Stimulated activated naive B cell treated with anti-CD40 and anti-IgM and Interleukin-4, amounts not matched to agents 10 μg/mL and 1 μg/mL and 100 μg/mL, for 72 hours (primary cell): ENCODE measurements around the gene S100A1.

Experiments used
- ATAC-seq, 2 donors: fragments of 150-1000 bp; cut with Tn5 transposase; replicated peaks; 2 replicates each; pipeline ENCODE4 v1.10.0; 2021; ENCODE audit warnings: moderate library complexity in 1 of 2
- DNase-seq: peaks from one replicate; pipeline ENCODE4 v3.0.0; 2021
- H3K27ac Mint-ChIP-seq: one replicate; pipeline ENCODE4 v1.8.0; 2022; ENCODE audit warnings: mild to moderate bottlenecking, mixed read lengths
- H3K27me3 Mint-ChIP-seq, 2 donors: one replicate each; pipeline ENCODE4 v1.8.0; 2022; ENCODE audit warnings: mixed read lengths in 2 of 2
- H3K36me3 Mint-ChIP-seq, 2 donors: one replicate each; pipeline ENCODE4 v1.8.0; 2022; ENCODE audit warnings: mixed read lengths in 2 of 2, mild to moderate bottlenecking in 1 of 2
- H3K4me1 Mint-ChIP-seq, 2 donors: one replicate each; pipeline ENCODE4 v1.8.0; 2022; ENCODE audit warnings: mixed read lengths in 2 of 2, mild to moderate bottlenecking in 1 of 2
- H3K4me3 Mint-ChIP-seq, 2 donors: one replicate each; pipeline ENCODE4 v1.8.0; 2022; ENCODE audit warnings: mild to moderate bottlenecking in 2 of 2, mixed read lengths in 2 of 2, moderate library complexity in 1 of 2
- H3K9me3 Mint-ChIP-seq, 2 donors: one replicate each; pipeline ENCODE4 v1.8.0; 2022; ENCODE audit warnings: mixed read lengths in 2 of 2, mild to moderate bottlenecking in 1 of 2

Gene S100A1

DNA sequence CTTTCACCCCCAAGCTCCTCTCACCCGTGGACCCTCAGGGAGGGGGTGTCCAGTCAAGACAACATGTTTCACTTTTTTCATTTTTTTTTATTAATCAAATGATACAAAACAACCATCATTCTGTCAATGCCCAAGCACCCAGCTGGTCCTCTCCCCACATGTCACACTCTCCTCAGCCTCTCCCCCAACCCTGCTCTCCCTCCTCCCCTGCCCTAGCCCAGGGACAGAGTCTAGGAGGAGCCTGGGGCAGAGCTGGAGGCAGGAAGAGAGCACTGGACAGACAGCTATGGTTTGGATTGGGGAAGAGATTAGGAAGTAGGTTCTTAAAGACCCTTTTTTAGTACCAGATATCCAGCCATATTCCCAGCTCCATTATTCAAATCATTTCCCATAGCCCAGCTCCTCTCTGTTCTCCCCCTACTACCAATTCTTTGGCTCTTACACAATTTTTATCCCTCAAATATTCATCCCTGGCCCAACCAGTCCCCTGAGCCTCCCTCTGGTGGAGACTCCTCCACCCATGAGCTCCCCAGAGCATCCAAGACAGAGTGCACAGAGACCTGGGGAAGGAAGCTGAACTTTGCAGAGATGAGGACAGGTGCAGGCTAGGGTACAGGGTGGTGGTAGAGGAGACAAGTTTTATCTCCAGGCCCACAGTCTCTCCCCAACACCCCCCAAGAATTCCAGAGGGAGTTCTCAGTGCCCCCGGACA is 13.9 kb upstream of the S100A1 start:
- Mint-ChIP-seq H3K27ac (no peak overlapping the region), H3K4me1 (peaks cover 21 to 31% of the 10 kb centered on the region in 2 donors), H3K9me3 (no peaks in the 10 kb centered on the region), H3K4me3 (no peak overlapping the region), H3K36me3 (peaks cover 0 to 3% of the 10 kb centered on the region in 2 donors), H3K27me3 (peaks cover 0 to 5% of the 10 kb centered on the region in 2 donors)
- DNase-seq (no peak), ATAC-seq (no peak)

DNA sequence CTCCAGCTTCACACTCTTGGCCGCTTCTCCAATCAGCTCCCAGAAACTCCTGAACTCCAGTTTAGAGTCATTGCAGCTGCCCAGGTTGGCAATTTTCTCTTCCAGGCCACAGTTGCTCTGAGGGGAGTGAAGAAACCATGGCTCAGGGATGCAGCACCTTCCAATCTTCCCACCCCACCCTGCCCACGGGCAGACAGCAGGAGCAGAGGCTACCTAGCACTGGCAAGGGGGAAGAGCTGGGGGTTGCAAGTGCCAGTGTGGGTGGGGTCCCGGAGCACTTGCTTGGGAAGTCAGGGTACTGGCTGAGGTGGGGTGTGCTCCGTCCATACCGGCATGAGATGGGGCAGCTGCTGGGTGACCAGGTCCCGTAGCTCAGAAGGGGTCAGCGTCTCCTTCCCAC is 13.3 kb upstream of the S100A1 start:
- peaks cover 21 to 31% of the 10 kb centered on the region in 2 donors for H3K4me1 Mint-ChIP-seq
- no peaks in the 10 kb centered on the region for H3K9me3 Mint-ChIP-seq
- no peak overlapping the region for H3K4me3 Mint-ChIP-seq
- H3K27me3 Mint-ChIP-seq, result peaks cover 0 to 5% of the 10 kb centered on the region in 2 donors
- no peak for ATAC-seq
- DNase-seq, result no peak
- no peak overlapping the region for H3K27ac Mint-ChIP-seq
- peaks cover 0 to 3% of the 10 kb centered on the region in 2 donors for H3K36me3 Mint-ChIP-seq

DNA sequence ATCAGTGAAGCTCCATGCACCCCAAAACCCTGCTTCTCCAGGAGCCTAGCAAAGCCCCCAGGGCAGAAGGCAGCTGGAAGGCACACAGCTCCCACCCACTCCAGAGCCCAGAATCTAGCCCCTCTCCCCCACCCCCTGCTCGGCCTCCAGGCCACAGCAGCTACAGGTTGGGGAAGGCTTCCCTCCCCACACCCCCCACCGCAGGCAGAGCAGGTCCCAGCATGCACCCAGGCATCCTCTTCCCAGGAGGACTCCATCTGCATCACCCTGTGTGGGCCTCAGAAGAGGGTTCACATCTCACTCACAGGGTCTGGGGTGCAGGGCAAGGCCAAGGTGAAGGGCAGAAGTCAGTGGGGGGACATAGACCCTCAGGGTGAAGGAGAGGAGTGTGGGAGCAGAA is 12.8 kb upstream of the S100A1 start:
- Mint-ChIP-seq H3K4me3 (no peak overlapping the region), H3K9me3 (no peaks in the 10 kb centered on the region), H3K4me1 (peaks cover 21 to 31% of the 10 kb centered on the region in 2 donors), H3K36me3 (peaks cover 0 to 3% of the 10 kb centered on the region in 2 donors), H3K27ac (no peak overlapping the region), H3K27me3 (peaks cover 0 to 5% of the 10 kb centered on the region in 2 donors)
- DNase-seq (no peak), ATAC-seq (no peak)

DNA sequence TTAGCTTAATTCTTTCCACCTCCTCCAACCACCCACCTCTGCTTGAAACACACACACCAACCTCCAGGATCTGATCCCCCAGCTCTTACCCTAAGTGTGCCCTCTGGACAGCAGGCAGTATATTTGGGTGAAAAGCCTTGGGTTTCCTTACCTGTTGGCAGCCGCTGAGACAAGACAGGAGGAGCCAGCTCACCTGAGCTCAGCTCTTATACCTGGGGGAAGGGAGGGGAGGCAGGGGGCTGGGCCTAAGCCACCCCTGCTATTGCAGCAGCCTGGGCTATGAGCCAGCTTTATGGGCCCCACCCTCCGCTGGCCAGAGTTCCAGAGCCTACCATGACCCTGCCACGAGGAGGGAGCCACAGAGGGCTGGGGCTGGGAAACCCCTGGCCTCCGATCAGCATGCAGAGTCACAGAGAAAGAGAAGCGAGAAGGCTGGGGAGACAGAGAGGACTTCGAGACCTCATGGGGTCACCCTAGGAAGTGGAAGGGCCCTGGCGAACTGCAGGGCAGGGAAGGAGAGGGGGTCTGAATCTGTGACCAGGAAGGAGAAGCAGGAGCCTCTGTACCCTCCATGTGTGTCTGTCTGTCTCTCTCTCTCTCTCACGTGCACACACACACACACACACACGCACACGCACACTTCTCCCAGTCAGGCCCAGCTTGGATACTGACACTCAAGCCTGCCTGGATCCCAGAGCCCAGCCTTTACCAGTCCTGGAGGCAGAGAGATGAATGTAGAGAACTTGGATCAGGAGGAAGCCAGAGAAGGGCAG is 11.9 kb upstream of the S100A1 start, which contains the start of gene S100A14:
Gene S100A14 (minus strand): TSS at position 182 of the 773 bp plus-strand sequence. CDS start 467 bp downstream, outside the sequence.
- H3K36me3 Mint-ChIP-seq, result peaks cover 0 to 3% of the 10 kb centered on the region in 2 donors
- peaks cover 0 to 5% of the 10 kb centered on the region in 2 donors for H3K27me3 Mint-ChIP-seq
- H3K4me1 Mint-ChIP-seq, result peaks cover 19 to 31% of the 10 kb centered on the region in 2 donors
- DNase-seq, result no peak
- no peaks in the 10 kb centered on the region for H3K9me3 Mint-ChIP-seq
- peak within 1 kb of the TSS; percentile 74 for H3K27ac Mint-ChIP-seq
- ATAC-seq, result peak; percentile 37 to 53
- no peak within 1 kb of the TSS for H3K4me3 Mint-ChIP-seq

DNA sequence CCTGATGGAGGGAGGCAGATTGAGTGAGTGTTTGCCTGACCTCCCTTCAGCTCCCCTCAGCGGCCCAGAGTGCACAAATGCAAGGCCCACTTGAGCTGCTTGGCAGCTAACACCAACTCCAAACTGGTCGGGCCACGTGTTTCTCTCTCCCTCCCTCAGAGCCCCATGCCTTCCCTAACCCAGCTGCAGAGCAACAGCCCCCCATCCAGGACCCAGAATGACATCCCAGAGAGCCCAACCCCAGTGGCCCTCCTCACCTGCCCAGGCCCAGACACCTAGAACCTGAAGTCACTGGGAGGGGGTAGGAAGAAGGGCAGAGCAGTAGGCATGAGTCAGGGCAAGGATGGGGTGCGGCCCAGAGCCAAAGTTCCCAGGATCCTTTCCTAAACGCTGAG is 11.3 kb upstream of the S100A1 start:
- DNase-seq (no peak), ATAC-seq (no peak)
- no peaks in the 10 kb centered on the region for H3K9me3 Mint-ChIP-seq
- H3K4me3 Mint-ChIP-seq, result no peak overlapping the region
- H3K27ac Mint-ChIP-seq, result peak overlapping the region; percentile 74
- H3K27me3 Mint-ChIP-seq, result peaks cover 0 to 5% of the 10 kb centered on the region in 2 donors
- peaks cover 19 to 31% of the 10 kb centered on the region in 2 donors for H3K4me1 Mint-ChIP-seq
- H3K36me3 Mint-ChIP-seq, result peaks cover 0 to 3% of the 10 kb centered on the region in 2 donors

DNA sequence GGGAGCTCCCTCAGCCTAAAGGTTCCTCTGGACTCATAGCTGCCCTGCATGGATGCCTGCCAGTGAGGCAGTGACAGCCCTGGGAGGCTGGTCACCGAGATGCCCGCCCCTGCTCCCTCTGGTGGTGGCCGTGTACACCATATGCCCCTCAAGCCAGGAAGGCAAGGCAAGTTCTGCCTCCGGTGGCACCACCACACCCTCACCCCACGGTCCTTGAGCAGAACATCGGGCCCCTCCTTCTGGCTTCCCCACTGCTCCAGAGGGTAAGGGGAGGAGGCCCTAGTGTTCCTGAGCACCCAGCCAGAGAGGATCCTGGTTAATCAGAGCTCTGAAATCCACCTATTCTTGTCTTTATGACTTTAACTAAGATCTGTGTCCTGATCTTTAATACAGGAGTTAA is 10.6 kb upstream of the S100A1 start:
- no peak overlapping the region for H3K4me3 Mint-ChIP-seq
- H3K36me3 Mint-ChIP-seq, result peaks cover 0 to 3% of the 10 kb centered on the region in 2 donors
- H3K27ac Mint-ChIP-seq, result peak overlapping the region; percentile 74
- DNase-seq (peak; percentile 50), ATAC-seq (peak; percentile 91 to 94)
- H3K4me1 Mint-ChIP-seq, result peaks cover 19 to 32% of the 10 kb centered on the region in 2 donors
- no peaks in the 10 kb centered on the region for H3K9me3 Mint-ChIP-seq
- peaks cover 0 to 5% of the 10 kb centered on the region in 2 donors for H3K27me3 Mint-ChIP-seq

DNA sequence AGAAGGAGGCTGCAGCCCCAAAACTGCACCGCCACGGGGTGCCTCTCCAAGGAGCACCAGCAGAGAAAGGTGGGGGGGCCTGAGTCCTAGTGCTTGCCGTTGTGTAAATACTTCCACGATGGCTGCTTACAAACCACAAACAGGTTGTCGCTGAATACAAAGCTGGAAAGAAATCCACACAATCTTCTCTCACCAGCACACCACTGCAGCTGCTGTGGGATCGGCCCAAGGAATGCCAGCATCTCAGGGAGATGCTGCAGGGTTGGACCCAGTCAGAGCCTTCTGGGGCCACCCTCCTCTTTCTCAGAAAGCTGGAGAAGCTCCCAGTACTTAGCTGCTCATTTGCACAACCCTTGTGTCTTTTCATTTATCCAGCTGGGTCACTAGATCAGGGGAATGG is 9.1 kb upstream of the S100A1 start:
- H3K9me3 Mint-ChIP-seq, result no peaks in the 10 kb centered on the region
- peaks cover 19 to 38% of the 10 kb centered on the region in 2 donors for H3K4me1 Mint-ChIP-seq
- DNase-seq, result no peak
- peaks cover 0 to 5% of the 10 kb centered on the region in 2 donors for H3K27me3 Mint-ChIP-seq
- H3K4me3 Mint-ChIP-seq, result no peak overlapping the region
- peaks cover 0 to 3% of the 10 kb centered on the region in 2 donors for H3K36me3 Mint-ChIP-seq
- ATAC-seq, result no peak
- H3K27ac Mint-ChIP-seq, result no peak overlapping the region

DNA sequence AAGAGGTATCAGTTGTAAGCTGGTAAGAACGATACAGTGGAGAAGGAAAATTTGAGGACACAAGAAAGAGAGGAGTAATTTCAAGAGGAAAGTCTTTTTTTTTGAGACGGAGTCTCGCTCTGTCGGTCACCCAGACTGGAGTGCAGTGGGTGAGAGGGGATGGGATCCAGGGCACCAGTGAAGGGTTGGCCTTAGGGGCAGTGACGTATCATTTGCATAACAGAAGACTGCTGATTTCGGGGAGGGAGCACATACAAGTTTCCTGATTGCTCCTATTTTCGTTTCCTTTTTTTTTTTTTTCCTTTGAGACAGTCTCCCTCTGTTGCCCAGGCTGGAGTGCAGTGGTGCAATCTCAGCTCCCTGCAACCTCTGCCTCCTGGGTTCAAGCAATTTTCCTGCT is 5.1 kb upstream of the S100A1 start:
- Mint-ChIP-seq H3K9me3 (no peaks in the 10 kb centered on the region), H3K27ac (no peak overlapping the region), H3K4me3 (no peak overlapping the region), H3K4me1 (peaks cover 15 to 25% of the 10 kb centered on the region in 2 donors), H3K27me3 (peaks cover 0 to 4% of the 10 kb centered on the region in 2 donors), H3K36me3 (peaks cover 0 to 3% of the 10 kb centered on the region in 2 donors)
- no peak for ATAC-seq
- DNase-seq, result no peak

DNA sequence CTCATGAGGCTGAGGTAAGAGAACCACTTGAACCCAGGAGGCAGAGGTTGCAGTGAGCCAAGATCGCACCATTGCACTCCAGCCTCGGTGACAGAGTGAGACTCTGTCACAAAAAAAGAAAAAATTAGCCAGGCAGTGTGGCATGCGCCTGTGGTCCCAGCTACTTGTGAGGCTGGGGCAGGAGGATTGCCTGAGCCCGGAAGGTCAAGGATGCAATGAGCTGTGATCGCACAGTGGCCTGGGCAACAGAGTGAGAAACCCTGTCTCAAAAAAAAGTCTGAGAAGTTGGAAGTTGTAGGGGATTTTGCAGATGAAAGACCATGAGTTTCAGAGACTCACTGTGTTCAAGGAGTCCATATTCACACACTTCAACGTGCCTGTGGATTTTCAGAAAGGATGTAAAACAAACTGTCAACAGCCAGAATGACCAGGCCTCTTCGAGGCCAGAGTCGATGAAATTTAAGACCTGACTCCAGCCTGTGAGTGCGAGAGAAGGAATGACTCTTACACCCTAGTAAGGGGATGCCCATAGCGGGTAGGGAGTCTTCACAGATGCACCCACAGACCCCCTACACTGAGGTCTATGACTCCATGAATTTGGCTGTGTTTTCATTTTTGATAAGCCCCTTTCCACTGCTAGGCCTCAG is 3.1 kb upstream of the S100A1 start:
- ATAC-seq (no peak), DNase-seq (no peak)
- Mint-ChIP-seq H3K4me1 (peaks cover 20 to 41% of the 10 kb centered on the region in 2 donors), H3K27ac (no peak overlapping the region), H3K27me3 (peaks cover 0 to 4% of the 10 kb centered on the region in 2 donors), H3K9me3 (no peaks in the 10 kb centered on the region), H3K36me3 (no peaks in the 10 kb centered on the region), H3K4me3 (no peak overlapping the region)

DNA sequence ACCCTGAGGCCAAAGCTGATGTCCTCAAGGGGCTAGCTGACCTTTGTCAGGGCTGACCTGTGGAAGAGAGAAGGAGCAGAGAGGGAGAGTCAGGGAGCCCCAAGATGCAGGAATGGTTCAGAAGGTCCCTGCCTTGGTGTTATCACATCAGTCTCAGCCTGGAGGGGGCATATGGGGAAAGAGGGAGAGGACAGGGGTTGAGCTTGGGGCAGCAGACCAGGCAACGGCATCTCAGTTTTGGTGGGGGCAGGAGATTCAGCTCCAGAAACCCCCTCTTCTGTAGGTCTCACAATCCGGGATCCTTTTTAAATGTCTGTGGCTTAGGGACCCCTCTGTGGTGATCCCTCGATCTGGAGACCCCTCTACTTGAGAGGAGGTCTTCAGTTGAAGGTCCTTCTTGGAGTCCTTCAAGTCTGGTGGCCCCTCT is 1.7 kb upstream of the S100A1 start:
- DNase-seq, result no peak
- no peak for ATAC-seq
- Mint-ChIP-seq H3K9me3 (no peaks in the 10 kb centered on the region), H3K4me1 (peaks cover 20 to 43% of the 10 kb centered on the region in 2 donors), H3K4me3 (peak overlapping the region in 1 of 2 donors; percentile 66), H3K27ac (peak overlapping the region; percentile 70), H3K36me3 (no peaks in the 10 kb centered on the region), H3K27me3 (peaks cover 0 to 4% of the 10 kb centered on the region in 2 donors)

DNA sequence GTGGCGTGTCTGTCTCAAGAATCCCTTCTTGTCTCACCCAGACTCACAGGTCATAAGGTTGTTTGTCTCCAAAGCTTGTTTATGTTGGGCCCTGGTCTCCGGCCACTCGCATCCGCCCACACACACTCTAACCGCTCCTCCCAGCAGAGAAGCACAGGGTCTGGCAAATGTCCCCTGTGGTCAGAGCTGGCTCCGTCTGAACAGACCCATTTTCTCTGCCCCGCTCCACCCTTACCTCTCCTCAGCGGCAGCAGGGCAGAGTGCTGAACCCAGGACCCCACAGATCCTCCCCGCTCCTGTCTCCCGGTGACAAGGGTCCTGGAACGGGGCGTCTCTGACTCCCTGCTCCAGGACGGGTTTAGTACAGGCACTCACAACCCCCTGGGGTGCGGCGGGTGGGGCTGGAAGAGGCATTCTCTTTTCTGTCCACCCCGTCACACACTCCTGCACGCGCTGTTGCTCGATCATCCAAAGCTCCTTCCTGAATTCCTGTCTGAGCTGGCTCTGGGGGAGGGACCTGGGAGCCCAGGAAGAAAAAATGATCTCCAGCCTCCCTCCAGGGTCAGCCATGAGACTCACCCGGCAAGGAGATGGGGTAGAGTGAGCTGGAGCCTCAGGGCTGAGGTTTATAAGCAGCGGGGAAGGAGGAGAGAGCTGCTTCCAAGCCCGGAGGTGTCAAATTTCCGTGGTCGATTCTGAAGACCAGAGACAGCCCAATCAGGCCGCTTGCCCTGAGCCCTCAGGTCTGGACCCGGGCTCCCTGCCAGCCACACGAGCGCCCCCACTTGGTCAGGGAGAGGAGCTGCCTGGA is 1.1 kb upstream of the S100A1 start, which contains the start of gene S100A13:
Gene S100A13 (minus strand): TSS at position 602 of the 811 bp plus-strand sequence. CDS start 1,033 bp downstream, outside the sequence.
- ATAC-seq (peak; percentile 67 to 72), DNase-seq (no peak)
- no peaks in the 10 kb centered on the region for H3K9me3 Mint-ChIP-seq
- H3K36me3 Mint-ChIP-seq, result no peaks in the 10 kb centered on the region
- peak within 1 kb of the TSS; percentile 89 for H3K27ac Mint-ChIP-seq
- peaks cover 0 to 4% of the 10 kb centered on the region in 2 donors for H3K27me3 Mint-ChIP-seq
- H3K4me3 Mint-ChIP-seq, result peak within 1 kb of the TSS; percentile 66
- peaks cover 22 to 48% of the 10 kb centered on the region in 2 donors for H3K4me1 Mint-ChIP-seq

DNA sequence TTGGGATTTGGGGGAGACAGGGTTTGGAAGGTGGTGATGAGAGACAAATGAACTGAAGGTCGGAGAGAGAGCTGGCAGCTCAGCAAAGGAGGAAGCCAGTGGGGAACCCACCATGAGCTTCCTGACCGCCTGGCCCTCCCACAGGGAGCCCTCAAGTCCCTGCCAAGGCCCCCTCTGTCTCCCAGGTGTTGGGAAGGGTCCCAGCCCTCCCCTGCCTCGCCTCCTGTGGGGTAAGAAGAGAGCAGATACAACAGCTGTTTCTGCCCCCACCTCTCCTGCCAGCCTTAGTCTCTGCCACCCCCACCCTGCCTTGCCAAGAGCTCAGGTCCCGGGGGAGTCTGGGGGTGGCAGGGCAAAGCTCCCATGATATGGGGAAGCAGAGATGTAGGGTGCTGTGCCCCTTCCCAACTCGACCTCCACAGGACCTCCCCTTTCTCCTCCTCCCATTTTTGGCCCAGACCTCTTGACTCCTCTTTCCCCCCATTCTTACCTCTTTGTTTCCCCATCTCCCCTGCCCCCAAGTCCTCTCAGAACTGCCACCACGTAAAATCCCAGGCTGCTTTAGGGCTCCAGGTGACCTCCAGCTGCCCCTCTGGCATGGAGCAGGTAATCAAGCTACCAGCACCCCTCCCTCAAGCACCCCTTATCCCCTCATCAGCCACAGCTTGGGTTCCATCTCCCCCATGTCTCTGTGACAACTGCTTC is 556 bp downstream of the S100A1 start:
- no peak for ATAC-seq
- Mint-ChIP-seq H3K36me3 (peaks cover 10 to 12% of the 10 kb centered on the region in 2 donors), H3K27ac (peak overlapping the region; percentile 33), H3K4me1 (peaks cover 31 to 56% of the 10 kb centered on the region in 2 donors), H3K4me3 (no peak overlapping the region), H3K27me3 (peaks cover 0 to 4% of the 10 kb centered on the region in 2 donors), H3K9me3 (peaks cover 3% of the 10 kb centered on the region in 2 donors)
- no peak for DNase-seq

DNA sequence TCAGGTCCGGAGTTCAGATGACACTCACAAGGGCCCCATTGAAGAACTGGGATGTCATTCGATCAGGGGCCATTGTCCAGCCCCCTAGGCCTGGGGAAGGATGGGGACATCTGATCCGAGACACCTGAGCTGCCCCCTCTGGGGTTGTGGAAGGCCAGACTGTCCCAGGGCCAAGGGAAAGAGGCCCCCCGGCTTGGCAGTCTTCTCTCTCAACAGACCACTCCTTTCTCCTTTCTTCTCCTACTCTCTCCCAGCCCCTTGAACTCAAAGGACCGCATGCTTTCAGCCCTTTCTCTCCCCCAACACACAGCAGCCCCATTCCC is 1.1 kb downstream of the S100A1 start:
- Mint-ChIP-seq H3K4me3 (no peak overlapping the region), H3K27me3 (peaks cover 0 to 4% of the 10 kb centered on the region in 2 donors), H3K9me3 (peaks cover 3% of the 10 kb centered on the region in 2 donors), H3K36me3 (peaks cover 14 to 17% of the 10 kb centered on the region in 2 donors), H3K4me1 (peaks cover 31 to 57% of the 10 kb centered on the region in 2 donors), H3K27ac (peak overlapping the region; percentile 33)
- no peak for ATAC-seq
- no peak for DNase-seq
